HFF-Myc (cell line): ENCODE measurements around the gene TNIP2.

Experiments used
- DNase-seq: peaks from one replicate; pipeline ENCODE4 v3.0.0-alpha.2; 2011; ENCODE audit warnings: low read depth; ENCODE audit errors: extremely low read depth
- H3K4me3 ChIP-seq: replicated peaks from 2 replicates; pipeline ENCODE4 v1.5.1; 2011; ENCODE audit warnings: low read depth, mild to moderate bottlenecking, control low read depth, low read length
- TF ChIP-seq, protein P1 (sequence below): IDR thresholded peaks from 2 replicates; pipeline ENCODE4 v1.5.1; 2012; ENCODE audit warnings: mild to moderate bottlenecking, low read depth, low read length, control low read depth; ENCODE audit errors: missing control alignments

Gene TNIP2

DNA sequence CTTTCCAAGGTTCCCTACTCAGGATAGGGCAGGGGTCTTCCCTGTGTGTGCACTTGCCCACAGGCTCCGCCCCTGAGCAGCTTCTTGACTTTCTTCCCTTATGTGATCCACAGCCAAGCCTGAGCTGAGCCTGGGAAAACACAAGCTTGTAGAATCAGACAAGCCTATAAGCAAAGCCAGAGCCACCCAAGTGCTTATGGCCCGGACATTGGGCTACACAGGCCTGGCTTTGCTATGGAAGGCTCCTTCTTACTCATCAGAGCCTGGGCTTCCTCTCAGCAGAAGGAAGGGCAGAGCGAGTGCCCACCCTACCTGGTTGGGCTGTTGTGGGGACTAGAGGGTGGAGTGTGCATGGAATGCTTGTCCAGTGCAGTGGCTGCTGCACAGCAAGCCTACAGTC is 1.3 kb upstream of the TNIP2 start:
- no peak overlapping the region for H3K4me3 ChIP-seq
- no peak for DNase-seq
- TF ChIP-seq, protein P1, sequence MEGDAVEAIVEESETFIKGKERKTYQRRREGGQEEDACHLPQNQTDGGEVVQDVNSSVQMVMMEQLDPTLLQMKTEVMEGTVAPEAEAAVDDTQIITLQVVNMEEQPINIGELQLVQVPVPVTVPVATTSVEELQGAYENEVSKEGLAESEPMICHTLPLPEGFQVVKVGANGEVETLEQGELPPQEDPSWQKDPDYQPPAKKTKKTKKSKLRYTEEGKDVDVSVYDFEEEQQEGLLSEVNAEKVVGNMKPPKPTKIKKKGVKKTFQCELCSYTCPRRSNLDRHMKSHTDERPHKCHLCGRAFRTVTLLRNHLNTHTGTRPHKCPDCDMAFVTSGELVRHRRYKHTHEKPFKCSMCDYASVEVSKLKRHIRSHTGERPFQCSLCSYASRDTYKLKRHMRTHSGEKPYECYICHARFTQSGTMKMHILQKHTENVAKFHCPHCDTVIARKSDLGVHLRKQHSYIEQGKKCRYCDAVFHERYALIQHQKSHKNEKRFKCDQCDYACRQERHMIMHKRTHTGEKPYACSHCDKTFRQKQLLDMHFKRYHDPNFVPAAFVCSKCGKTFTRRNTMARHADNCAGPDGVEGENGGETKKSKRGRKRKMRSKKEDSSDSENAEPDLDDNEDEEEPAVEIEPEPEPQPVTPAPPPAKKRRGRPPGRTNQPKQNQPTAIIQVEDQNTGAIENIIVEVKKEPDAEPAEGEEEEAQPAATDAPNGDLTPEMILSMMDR: no peak

DNA sequence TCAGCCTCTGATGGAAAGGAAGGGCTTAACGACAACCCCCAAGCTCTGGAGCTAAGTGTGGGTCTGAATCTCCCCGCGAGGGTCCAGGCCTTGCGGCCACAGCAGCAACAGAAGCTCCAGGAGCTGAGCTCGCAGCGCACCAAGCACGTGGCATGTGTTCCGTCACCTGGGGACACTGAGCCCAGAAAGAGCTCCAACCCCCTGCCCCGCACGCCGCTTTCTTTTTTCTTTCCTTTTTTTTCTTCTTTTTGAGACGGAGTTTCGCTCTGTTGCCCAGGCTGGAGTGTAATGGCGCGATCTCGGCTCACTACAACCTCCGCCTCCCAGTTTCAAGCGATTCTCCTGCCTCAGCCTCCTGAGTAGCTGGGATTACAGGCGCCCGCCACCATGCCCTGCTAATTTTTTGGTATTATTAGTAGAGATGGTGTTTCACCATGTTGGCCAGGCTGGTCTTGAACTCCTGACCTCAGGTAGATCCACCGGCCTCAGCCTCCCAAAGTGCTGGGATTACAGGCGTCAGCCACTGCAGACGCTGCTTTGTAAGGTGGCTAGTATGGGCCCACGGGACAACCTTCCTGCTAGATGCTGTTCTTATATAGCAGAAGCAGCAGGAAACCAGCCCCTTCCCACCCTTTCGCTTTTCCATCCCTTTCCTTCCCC is 685 bp upstream of the TNIP2 start:
- peak overlapping the region; percentile 9 for H3K4me3 ChIP-seq
- no peak for DNase-seq

DNA sequence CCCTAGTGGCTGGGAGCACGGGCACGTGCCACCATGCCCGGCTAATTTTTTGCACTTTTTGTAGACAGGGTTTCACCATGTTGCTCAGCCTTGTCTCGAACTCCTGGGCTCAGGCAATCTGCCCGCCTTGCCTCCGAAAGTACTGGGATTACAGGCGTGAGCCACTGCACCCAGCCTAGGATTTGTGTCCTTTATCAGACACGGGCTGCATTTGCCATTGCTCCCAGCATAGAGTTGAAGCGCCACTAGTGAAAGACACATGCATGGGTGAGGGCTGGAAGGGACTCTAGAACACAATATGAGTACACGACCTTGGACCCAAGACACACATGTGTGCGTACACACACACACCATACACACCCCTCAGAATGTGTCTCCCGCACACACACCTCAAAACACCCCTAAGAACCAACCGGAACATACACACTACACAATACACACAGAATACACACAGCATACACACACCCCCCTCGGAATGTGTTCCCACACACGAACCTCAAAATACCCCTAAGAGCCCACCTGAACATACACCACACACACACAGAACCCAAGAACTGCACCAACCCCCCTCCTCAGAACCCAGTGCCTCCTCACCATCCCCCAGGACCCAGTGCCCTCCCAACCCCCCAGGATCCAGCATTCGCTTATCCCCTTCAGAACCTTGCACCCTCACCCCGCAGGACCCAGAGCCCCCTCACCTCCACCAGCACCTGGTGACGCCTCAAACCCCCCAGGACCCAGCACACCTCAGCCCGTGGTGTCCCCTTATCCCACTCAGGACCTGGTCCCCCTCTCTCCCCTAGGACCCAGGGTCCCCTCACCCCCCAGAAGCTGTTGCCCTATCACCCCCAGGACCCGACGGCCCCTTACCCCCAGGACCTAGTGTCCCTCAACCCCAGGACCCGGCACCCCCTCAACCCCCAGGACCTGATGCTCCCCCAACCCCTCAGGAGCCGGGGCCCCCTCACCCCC is 1.0 kb downstream of the TNIP2 start:
- H3K4me3 ChIP-seq: peak overlapping the region; percentile 72
- TF ChIP-seq, protein P1: no peak
- no peak for DNase-seq

More for the DNA sequence above, 685 bp upstream of the TNIP2 start:
- TF ChIP-seq, protein P1: no peak

DNA sequence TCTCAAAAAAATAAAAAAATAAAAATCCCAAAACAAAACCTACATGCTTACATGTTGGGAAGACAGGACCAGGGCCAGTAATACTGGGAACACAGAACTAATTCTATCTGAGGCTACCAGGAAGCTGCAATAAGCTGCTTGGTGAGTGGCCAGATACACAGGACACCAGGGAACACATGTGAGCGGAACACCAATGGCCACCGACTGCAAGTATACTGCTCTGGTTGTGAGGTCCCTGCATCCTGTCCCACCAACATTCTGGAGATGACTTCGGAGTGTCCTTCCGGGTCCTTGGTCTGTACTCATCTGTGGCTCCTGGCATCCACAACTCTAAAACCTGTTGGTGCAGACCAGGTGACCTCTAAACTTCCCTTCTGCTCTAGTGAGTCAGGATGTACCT is 2.7 kb downstream of the TNIP2 start:
- TF ChIP-seq, protein P1: no peak

DNA sequence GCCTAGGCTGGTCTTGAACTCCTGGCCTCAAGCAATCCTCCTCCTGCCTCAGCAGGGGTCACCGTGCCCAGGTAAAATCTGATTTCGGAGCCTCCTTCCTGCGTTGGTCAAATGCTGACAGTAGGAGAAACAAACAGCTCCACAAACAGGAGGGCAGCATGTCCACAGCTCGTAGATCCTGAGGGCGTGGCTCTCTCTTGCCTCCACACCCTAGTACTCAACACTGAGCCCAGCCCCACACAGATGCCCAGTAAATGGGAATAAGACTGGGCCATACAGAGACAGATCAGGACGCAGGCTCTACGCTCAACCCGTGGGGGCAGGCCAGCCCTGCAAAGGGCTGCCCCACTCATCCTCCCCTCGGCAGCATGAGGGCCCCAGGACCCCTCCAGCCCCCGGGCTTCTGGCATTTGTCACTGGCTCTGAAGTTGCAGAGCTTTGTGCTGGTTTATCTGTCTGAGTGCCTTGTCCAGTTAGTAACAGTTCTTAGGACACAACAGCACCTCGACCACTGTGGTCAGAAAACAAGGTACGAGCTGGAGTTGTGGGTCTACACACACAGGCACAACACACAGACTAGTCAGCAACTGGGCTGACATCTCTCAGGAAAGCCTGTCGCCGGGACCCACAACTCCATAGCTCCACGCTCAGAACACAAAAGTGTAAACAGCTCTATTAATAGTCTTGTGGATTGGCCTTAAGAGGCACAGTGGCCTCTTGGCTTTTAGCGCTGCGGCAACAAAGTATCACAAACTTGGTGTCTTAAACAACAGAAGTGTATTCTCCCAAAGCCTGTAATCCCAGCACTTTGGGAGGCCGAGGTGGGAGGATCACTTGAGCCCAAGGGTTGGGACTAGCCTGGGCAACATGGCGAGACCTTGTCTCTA is 5.2 kb downstream of the TNIP2 start:
- no peak overlapping the region for H3K4me3 ChIP-seq
- TF ChIP-seq, protein P1: no peak

More for the DNA sequence above, 2.7 kb downstream of the TNIP2 start:
- no peak overlapping the region for H3K4me3 ChIP-seq
- DNase-seq: no peak

DNA sequence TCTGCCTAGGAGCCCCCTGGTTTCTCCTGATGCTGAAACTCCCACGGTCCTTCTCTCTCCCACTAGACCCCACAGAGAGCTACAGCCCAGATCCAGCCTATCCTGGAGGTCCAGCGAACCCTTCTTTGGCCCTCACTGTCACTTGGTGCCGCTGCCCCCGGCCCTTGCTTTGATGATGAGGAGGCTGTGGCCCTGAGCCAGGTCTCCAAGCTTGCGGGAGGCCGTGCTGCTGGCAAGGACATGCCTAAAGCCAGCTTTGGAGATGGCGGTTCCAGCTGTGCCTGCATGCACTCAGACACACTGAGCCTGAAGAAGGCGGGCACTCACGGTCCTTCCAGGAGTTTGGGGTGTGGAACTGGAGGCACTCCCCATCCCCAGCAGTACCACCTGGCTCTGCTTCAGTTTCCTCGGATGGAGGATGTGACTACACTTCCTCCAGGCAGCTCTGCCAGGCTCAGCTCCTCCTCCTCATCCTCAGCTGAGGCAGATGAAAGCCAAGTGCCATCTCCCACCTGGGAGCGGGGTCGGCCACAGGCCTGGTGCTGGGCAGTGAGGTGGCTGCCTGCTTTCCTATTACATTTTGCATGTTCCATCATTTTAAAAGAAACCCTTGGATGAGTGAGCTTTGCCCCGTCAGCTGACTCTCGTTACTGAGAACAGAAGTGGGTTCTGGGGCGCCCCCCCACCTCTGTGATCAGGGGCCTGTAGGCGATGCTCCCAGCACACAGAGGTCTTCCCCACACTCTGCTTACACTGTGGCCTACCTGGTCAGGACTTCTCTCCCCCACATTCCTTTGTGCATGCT is 9.0 kb downstream of the TNIP2 start:
- TF ChIP-seq, protein P1: no peak

More for the DNA sequence above, 5.2 kb downstream of the TNIP2 start:
- no peak for DNase-seq

More for the DNA sequence above, 9.0 kb downstream of the TNIP2 start:
- H3K4me3 ChIP-seq: no peak overlapping the region
- DNase-seq: no peak
